ENCODE results near the gene FAM187B.

Gene FAM187B

GRCh38 chr19:35266520-35267352 lies 38.2 kb upstream of the FAM187B start:
- TF ChIP-seq, protein P1, sequence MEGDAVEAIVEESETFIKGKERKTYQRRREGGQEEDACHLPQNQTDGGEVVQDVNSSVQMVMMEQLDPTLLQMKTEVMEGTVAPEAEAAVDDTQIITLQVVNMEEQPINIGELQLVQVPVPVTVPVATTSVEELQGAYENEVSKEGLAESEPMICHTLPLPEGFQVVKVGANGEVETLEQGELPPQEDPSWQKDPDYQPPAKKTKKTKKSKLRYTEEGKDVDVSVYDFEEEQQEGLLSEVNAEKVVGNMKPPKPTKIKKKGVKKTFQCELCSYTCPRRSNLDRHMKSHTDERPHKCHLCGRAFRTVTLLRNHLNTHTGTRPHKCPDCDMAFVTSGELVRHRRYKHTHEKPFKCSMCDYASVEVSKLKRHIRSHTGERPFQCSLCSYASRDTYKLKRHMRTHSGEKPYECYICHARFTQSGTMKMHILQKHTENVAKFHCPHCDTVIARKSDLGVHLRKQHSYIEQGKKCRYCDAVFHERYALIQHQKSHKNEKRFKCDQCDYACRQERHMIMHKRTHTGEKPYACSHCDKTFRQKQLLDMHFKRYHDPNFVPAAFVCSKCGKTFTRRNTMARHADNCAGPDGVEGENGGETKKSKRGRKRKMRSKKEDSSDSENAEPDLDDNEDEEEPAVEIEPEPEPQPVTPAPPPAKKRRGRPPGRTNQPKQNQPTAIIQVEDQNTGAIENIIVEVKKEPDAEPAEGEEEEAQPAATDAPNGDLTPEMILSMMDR (IDR thresholded peaks at IDR 0.05; ENCODE audit: low read depth, low read length, missing control alignments), result no peak
- no peak for DNase-seq (ENCODE audit: low read depth)
- peak overlapping the region; percentile 87 for H3K4me3 ChIP-seq (ENCODE audit: low read depth, low read length)

DNA sequence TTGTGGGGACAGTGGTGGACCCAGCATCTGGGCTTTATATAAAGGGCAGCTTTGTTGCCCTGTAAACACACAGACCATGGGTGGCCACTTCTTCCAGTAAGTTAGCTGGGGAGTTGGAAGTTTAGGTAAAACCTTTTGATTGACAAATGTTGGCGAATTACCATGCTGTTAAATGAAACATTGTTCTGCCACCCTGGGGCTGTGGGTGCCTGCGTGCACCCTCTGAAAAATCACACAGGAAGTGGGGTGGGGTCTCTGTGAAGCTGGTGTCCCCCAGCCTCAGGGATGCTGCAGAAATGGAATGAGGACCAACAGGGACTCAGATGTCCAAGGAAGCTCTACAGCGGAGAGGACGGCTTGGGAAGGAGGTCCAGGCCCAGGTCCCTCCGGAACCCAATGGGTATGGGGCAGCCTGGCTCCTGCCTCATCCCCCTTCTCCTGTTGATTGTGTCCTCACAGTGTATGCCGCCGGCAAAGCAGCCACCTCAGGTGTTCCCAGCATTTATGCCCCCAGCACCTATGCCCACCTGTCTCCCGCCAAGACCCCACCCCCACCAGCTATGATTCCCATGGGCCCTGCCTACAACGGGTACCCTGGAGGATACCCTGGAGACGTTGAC lies 37.5 kb upstream of the FAM187B start:
- DNase-seq (ENCODE audit: low read depth), result no peak
- TF ChIP-seq, protein P1 (IDR thresholded peaks at IDR 0.05; ENCODE audit: low read depth, low read length, missing control alignments), result no peak
- H3K4me3 ChIP-seq (ENCODE audit: low read depth, low read length), result no peak overlapping the region

- TF ChIP-seq, protein P1 (IDR thresholded peaks at IDR 0.05; ENCODE audit: low read depth, low read length, missing control alignments), result no peak
- H3K4me3 ChIP-seq (ENCODE audit: low read depth, low read length), result no peak overlapping the region
- no peak for DNase-seq (ENCODE audit: low read depth)
Measured at GRCh38 chr19:35265126-35265899, 36.8 kb upstream of the FAM187B start.

DNA sequence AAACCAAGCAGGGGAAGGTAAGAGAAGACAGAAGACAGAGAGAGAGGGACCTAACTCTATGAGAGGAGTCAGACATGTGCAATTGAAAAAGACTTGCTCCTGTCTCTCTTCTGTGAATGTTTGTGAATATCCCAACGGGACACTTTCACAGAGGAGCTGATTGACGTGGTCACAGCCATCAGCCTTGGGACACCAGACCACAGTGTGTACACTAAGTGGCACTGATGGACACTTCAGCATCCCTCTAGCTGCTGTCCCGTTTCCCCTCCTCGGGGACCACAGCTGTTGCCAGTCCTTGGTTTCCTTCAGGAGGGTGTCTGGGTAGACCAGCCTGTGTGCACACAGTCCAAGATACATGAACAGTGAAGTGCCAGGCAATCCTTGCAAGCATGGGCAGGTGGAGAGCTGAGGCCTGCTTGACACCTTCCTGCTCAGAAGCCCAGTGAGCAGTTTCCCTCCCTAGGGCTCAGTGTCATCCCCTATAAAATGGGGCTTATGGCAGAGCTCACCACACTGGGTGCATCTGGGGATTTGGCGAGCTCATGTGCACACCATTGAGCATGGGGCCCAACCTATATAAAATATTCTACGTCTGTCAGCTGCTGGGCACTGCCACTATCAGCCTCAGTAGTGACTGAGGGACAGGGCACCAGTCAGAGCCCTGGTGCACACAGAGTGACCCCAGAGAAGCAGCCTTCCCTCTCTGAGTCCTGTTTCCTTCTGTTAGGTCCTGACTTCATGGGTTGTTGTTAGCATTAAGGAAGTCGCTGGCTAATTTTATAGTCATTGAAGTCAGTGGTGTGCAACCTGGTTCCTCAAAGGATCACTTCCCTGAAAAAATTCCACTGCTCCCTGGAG lies 36.0 kb upstream of the FAM187B start:
- no peak overlapping the region for H3K4me3 ChIP-seq (ENCODE audit: low read depth, low read length)
- DNase-seq (ENCODE audit: low read depth), result no peak
- TF ChIP-seq, protein P1 (IDR thresholded peaks at IDR 0.05; ENCODE audit: low read depth, low read length, missing control alignments), result no peak

DNA sequence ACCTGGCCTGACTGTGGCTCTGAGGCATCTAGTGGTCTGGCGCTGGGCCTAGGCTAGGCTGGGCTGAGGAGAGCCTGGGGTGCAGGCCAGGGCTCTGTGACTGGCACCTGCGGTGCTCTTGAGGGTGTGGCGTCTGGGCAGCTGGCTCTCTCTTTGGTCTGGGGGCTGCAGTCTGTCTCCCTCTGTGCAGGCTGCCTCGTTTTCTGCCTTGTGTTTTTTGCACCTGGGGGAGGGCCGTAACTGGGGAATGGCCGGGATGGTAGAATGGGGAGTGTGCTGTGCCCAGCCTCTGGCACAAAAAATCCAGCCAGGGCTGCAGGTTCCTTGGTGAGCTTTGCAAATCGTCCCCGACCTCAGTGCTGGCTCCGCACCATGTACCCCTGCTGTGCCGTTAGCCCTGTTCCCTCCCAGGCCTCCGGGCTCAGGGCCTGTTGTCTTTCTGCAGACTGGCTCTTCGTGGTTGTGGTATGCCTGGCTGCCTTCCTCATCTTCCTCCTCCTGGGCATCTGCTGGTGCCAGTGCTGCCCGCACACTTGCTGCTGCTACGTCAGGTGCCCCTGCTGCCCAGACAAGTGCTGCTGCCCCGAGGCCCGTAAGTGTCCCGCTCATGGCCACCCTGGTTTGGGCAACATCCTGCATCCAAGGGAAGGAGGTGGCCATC lies 33.7 kb upstream of the FAM187B start:
- no peak for DNase-seq (ENCODE audit: low read depth)
- TF ChIP-seq, protein P1 (IDR thresholded peaks at IDR 0.05; ENCODE audit: low read depth, low read length, missing control alignments), result no peak

More for the DNA sequence above, 33.7 kb upstream of the FAM187B start:
- no peak overlapping the region for H3K4me3 ChIP-seq (ENCODE audit: low read depth, low read length)
